H1 (cell line): Measurements from ENCODE around the gene AANAT. TPM values are rescaled to one million over a fixed set of nuclear protein-coding genes. Genes with fewer than 3 reads are reported as not detected.

Source experiments
- CHD2 ChIP-seq: IDR thresholded peaks from 2 replicates; pipeline ENCODE4 v1.6.1; 2012; ENCODE audit warnings: low read length, improper control_type of control experiment
- JUND ChIP-seq: IDR thresholded peaks from 2 replicates; pipeline ENCODE4 v1.6.1; 2011; ENCODE audit warnings: mild to moderate bottlenecking, improper control_type of control experiment, low read length
- NRF1 ChIP-seq: IDR thresholded peaks from 2 replicates; pipeline ENCODE4 v1.6.1; 2011; ENCODE audit warnings: mild to moderate bottlenecking, low read depth, low read length, improper control_type of control experiment
- polyA plus RNA-seq, 7 experiments: library from polyadenylated mRNA; depleted of rRNA in 3 of 7; stranded (reverse) in 5 of 7; unstranded in 2 of 7; fragments of >200 nt in 5 of 7; fragments of 200-250 nt in 2 of 7; gene quantifications; 1 replicate in 5 of 7; 2 replicates in 1 of 7; 4 replicates in 1 of 7; pipeline versions ENCODE4 v1.2.1 to v1.2.3, GENCODE V29; 2011 to 2013; ENCODE audit warnings: missing spikeins in 2 of 7, mixed read lengths in 2 of 7
- total RNA-seq: library from RNA; stranded (reverse); fragmentation: NEBNext Ultra II Directional; extraction: Animal tissue kit (Norgen Biotek cat#: 25700); gene quantifications from 2 replicates; pipeline ENCODE4 v1.2.1, GENCODE V29; 2021

Gene AANAT
- total and polyA plus RNA-seq, 2 of the 8 experiments (the other 6 are each of a cell fraction or from before 2014, with no cell fraction given), result 0.53 TPM; not detected in 1

- TF ChIP-seq NRF1 (no peak), CHD2 (no peak), JUND (no peak)
Observed at GRCh38 chr17:76426853-76427252, 40.5 kb upstream of the AANAT start (continued).
